Esophagus muscularis mucosa (tissue), 3 donors: Measurements from ENCODE around the gene C17orf50.

Experiments used
- POLR2A ChIP-seq: fragments of 450-650 bp; IDR thresholded peaks from one replicate; pipeline ENCODE4 v1.6.1; 2017; ENCODE audit warnings: antibody characterized with exemption, moderate library complexity, mild to moderate bottlenecking, low read depth
- POLR2AphosphoS5 ChIP-seq, 2 donors: sonication (generic); formaldehyde crosslinking; IDR thresholded peaks; one replicate each; pipeline ENCODE4 v1.6.1; 2017; ENCODE audit warnings: antibody characterized with exemption in 2 of 2
- TF ChIP-seq, protein P1 (sequence below), 3 experiments: fragments of 200-600 bp in 2 of 3; fragments of 450-650 bp in 1 of 3; sonication (generic) in 2 of 3; IDR thresholded peaks; one replicate each; pipeline ENCODE4 v1.5.1; 2017 to 2019; ENCODE audit warnings: antibody characterized with exemption in 3 of 3, mild to moderate bottlenecking in 2 of 3, moderate library complexity in 1 of 3

DNA sequence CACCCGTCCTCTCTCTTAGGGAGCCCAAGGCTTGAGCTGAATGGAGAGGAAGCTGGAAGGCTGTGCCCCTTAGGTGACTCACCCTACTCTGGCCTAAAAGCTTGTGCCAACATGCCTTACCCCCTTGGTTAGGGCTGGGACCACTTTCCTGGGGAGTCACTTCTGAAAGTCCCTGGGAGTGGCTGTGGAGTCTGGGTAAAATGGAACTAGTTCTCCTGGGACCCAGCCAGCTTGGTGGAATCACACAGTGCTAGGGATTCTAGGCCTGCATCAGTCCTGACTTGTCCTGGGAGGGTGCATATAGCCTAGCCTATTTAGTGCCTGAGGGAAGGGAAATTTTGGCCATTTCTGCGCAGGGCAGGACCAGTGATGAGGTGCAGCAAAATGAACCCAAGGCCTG is 24.2 kb downstream of the C17orf50 start:
- TF ChIP-seq, protein P1, sequence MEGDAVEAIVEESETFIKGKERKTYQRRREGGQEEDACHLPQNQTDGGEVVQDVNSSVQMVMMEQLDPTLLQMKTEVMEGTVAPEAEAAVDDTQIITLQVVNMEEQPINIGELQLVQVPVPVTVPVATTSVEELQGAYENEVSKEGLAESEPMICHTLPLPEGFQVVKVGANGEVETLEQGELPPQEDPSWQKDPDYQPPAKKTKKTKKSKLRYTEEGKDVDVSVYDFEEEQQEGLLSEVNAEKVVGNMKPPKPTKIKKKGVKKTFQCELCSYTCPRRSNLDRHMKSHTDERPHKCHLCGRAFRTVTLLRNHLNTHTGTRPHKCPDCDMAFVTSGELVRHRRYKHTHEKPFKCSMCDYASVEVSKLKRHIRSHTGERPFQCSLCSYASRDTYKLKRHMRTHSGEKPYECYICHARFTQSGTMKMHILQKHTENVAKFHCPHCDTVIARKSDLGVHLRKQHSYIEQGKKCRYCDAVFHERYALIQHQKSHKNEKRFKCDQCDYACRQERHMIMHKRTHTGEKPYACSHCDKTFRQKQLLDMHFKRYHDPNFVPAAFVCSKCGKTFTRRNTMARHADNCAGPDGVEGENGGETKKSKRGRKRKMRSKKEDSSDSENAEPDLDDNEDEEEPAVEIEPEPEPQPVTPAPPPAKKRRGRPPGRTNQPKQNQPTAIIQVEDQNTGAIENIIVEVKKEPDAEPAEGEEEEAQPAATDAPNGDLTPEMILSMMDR (IDR thresholded peaks at IDR 0.05) = no peak
- TF ChIP-seq POLR2AphosphoS5 (IDR thresholded peaks at IDR 0.05) (no peak), POLR2A (no peak)
